SK-N-SH treated with all-trans-retinoic acid at 6 μM for 48 hours (cell line): ENCODE data around the gene ZNF451.

Source experiments
- ARNTL ChIP-seq: fragments of 450-650 bp; formaldehyde crosslinking; IDR thresholded peaks from 2 replicates; pipeline ENCODE4 v1.5.0; 2020; ENCODE audit warnings: low read depth, mild to moderate bottlenecking, moderate library complexity, borderline replicate concordance
- CSDC2 ChIP-seq: fragments of 250-450 bp; sonication (Bioruptor Pico); IDR thresholded peaks from 2 replicates; pipeline ENCODE4 v1.5.0; 2020; ENCODE audit warnings: mild to moderate bottlenecking, moderate library complexity
- OSR1 ChIP-seq: fragments of 250-450 bp; sonication (Bioruptor Pico); IDR thresholded peaks from 2 replicates; pipeline ENCODE4 v1.8.0; 2022; ENCODE audit warnings: moderate library complexity, mild to moderate bottlenecking, inconsistent platforms
- PATZ1 ChIP-seq: fragments of 250-450 bp; sonication (Bioruptor Pico); IDR thresholded peaks from 2 replicates; pipeline ENCODE4 v1.8.0; 2020; ENCODE audit warnings: mild to moderate bottlenecking, moderate library complexity, borderline replicate concordance
- PPARA ChIP-seq: fragments of 250-450 bp; sonication (Bioruptor Pico); IDR thresholded peaks from 2 replicates; pipeline ENCODE4 v1.5.0; 2020; ENCODE audit warnings: mild to moderate bottlenecking, borderline replicate concordance
- SNAI2 ChIP-seq: fragments of 250-450 bp; sonication (Bioruptor Pico); IDR thresholded peaks from 2 replicates; pipeline ENCODE4 v1.5.0; 2020; ENCODE audit warnings: mild to moderate bottlenecking, moderate library complexity
- ZC3H10 ChIP-seq: fragments of 250-450 bp; sonication (Bioruptor Pico); IDR thresholded peaks from 2 replicates; pipeline ENCODE4 v1.5.1; 2021; ENCODE audit warnings: mild to moderate bottlenecking, moderate library complexity
- ZNF70 ChIP-seq: fragments of 450-650 bp; formaldehyde crosslinking; IDR thresholded peaks from 2 replicates; pipeline ENCODE4 v1.5.0; 2020; ENCODE audit warnings: mild to moderate bottlenecking, moderate library complexity

GRCh38 chr6:57201718-57202117, 111.7 kb downstream of the ZNF451 start:
- no peak for TF ChIP-seq ZNF70 (CRISPR knock-in tag)
- TF ChIP-seq ARNTL = no peak
- TF ChIP-seq PATZ1 (CRISPR knock-in tag) = no peak
- TF ChIP-seq CSDC2 = no peak
- no peak for TF ChIP-seq SNAI2 (CRISPR knock-in tag)
- no peak for TF ChIP-seq ZC3H10 (CRISPR knock-in tag)
- no peak for TF ChIP-seq PPARA (CRISPR knock-in tag)
- TF ChIP-seq OSR1 (CRISPR knock-in tag) = no peak
